ENCODE data around the gene CPLX1.
"Not testable (repeated sequence)": the region's sequence is repeated elsewhere in the genome, so short reads cannot be mapped to it uniquely, and the experiment has no call there.

Gene CPLX1

DNA sequence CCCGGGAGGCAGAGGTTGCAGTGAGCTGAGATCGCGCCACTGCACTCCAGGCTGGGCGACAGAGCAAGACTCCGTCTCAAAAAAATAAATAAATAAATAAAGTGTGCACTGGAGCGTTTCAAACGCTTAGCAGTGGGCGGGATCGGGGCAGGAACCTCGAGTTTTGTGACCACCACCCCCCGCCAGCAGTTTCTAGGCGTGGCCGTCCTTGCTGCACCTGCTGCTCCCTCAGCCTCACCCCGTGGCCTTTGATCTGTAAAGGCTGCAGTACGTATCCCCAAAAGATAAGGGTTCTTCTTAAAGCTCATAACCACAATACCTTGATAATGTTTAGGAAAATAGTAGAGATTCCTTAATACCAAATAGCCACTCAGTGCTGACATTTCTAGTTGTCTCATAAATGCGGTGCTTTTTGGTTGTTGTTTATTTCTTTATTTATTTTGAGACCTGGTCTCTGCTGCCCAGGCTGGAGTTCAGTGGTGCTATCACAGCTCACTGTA is 87.1 kb downstream of the CPLX1 start:
- Histone ChIP-seq H3K9ac (ENCODE audit: low read depth, low read length) (no peak overlapping the region), H3K9me3 (ENCODE audit: control insufficient read depth, insufficient read depth, low read length) (no peaks in the 10 kb centered on the region), H3K4me1 (ENCODE audit: insufficient read depth, low read length) (no peaks in the 10 kb centered on the region), H3K36me3 (ENCODE audit: insufficient read depth, low read length) (peaks cover 27% of the 10 kb centered on the region)

GRCh38 chr4:736561-736960 is 89.4 kb downstream of the CPLX1 start:
- not testable (repeated sequence) for H3K9ac ChIP-seq (ENCODE audit: low read depth, low read length); H3K4me1 ChIP-seq (ENCODE audit: insufficient read depth, low read length); H3K9me3 ChIP-seq (ENCODE audit: control insufficient read depth, insufficient read depth, low read length)
- H3K36me3 ChIP-seq (ENCODE audit: insufficient read depth, low read length), result peaks cover 27% of the 10 kb centered on the region

DNA sequence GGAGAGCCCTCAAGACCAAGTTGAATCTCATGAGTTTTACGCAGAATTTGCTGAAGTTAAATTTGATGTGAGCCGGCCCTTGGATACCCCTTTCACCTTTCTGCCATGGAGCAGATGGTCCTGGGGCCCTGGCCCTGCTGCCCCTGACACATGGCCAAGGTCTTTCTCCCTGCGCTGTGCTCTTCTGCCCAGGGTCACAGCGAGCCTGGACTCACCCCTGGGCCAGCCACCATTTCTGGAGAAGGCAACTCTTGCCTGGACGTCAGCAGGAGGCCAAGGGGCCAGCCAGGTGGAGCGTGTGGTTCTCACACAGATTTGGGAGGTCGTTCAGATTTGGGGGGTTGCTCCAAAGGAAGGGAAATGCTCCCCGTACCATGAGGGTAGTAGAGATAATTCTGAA is 90.3 kb downstream of the CPLX1 start:
- Histone ChIP-seq H3K36me3 (ENCODE audit: insufficient read depth, low read length) (peaks cover 23% of the 10 kb centered on the region), H3K9me3 (ENCODE audit: control insufficient read depth, insufficient read depth, low read length) (no peaks in the 10 kb centered on the region), H3K9ac (ENCODE audit: low read depth, low read length) (no peak overlapping the region), H3K4me1 (ENCODE audit: insufficient read depth, low read length) (no peaks in the 10 kb centered on the region)

All from ES-I3 (cell line).